GM23338 (cell line): ENCODE measurements around the gene SPAAR. TPM values are rescaled to one million over a fixed set of nuclear protein-coding genes. Genes with fewer than 3 reads are reported as not detected.
A peak's percentile ranks its signal among the peaks of the same experiment; 100 is the strongest.

Experiments used
- ATAC-seq: fragments of 200-7000 bp; cut with Tn5 transposase; 3 replicates; pipeline ENCODE4 v1.9.1; 2020
- DNase-seq: peaks from one replicate; pipeline ENCODE4 v3.0.0-alpha.2; 2015; ENCODE audit warnings: low spot score
- H2AFZ ChIP-seq: fragments of 200-600 bp; sonication (generic); 2 replicates; pipeline ENCODE4 v1.8.0; 2016; ENCODE audit warnings: antibody characterized with exemption, mild to moderate bottlenecking, moderate library complexity
- H3F3A ChIP-seq: fragments of 200-600 bp; sonication (generic); replicated peaks from 2 replicates; pipeline ENCODE4 v1.8.0; 2017; ENCODE audit warnings: antibody characterized with exemption, mixed run types, low read depth
- H3K27ac ChIP-seq: fragments of 200-600 bp; sonication (generic); 2 replicates; pipeline ENCODE4 v1.6.1; 2016; ENCODE audit warnings: low read depth
- H3K27me3 ChIP-seq: fragments of 200-600 bp; sonication (generic); 2 replicates; pipeline ENCODE4 v1.8.0; 2016; ENCODE audit warnings: mild to moderate bottlenecking, mixed run types, moderate library complexity; ENCODE audit not compliant: insufficient read depth
- H3K36me3 ChIP-seq: fragments of 200-600 bp; sonication (generic); 2 replicates; pipeline ENCODE4 v1.8.0; 2016; ENCODE audit warnings: mild to moderate bottlenecking; ENCODE audit not compliant: insufficient read depth
- H3K4me1 ChIP-seq: fragments of 200-600 bp; sonication (generic); 2 replicates; pipeline ENCODE4 v1.8.0; 2016; ENCODE audit warnings: mild to moderate bottlenecking, moderate library complexity; ENCODE audit not compliant: insufficient read depth
- H3K4me2 ChIP-seq: fragments of 200-600 bp; sonication (generic); 2 replicates; pipeline ENCODE4 v1.7.1; 2017; ENCODE audit warnings: mixed run types
- H3K4me3 ChIP-seq: fragments of 200-600 bp; sonication (generic); 2 replicates; pipeline ENCODE4 v1.6.1; 2016; ENCODE audit warnings: mixed run types
- H3K79me2 ChIP-seq: fragments of 200-600 bp; sonication (generic); replicated peaks from 2 replicates; pipeline ENCODE4 v1.8.0; 2017; ENCODE audit warnings: mild to moderate bottlenecking; ENCODE audit not compliant: insufficient read depth
- H3K9me2 ChIP-seq: fragments of 200-600 bp; sonication (generic); 2 replicates; pipeline ENCODE4 v1.8.0; 2017; ENCODE audit not compliant: insufficient read depth
- H4K20me1 ChIP-seq: fragments of 200-600 bp; sonication (generic); replicated peaks from 2 replicates; pipeline ENCODE4 v1.8.0; 2017; ENCODE audit warnings: mild to moderate bottlenecking; ENCODE audit not compliant: insufficient read depth
- H3K27ac Mint-ChIP-seq: 2 replicates; pipeline ENCODE4 v1.8.0; 2020; ENCODE audit warnings: inconsistent platforms, mild to moderate bottlenecking, moderate library complexity, mixed read lengths
- H3K27me3 Mint-ChIP-seq: 3 replicates; pipeline ENCODE4 v1.8.0; 2022; ENCODE audit warnings: low read depth, mild to moderate bottlenecking, moderate library complexity, mixed read lengths, inconsistent platforms; ENCODE audit not compliant: insufficient read depth, poor library complexity
- H3K36me3 Mint-ChIP-seq: 3 replicates; pipeline ENCODE4 v1.8.0; 2021; ENCODE audit warnings: low read depth, mild to moderate bottlenecking, inconsistent platforms, moderate library complexity, mixed read lengths
- H3K4me1 Mint-ChIP-seq: 3 replicates; pipeline ENCODE4 v1.8.0; 2020; ENCODE audit warnings: mild to moderate bottlenecking, inconsistent platforms, mixed read lengths
- H3K4me3 Mint-ChIP-seq: 3 replicates; pipeline ENCODE4 v1.8.0; 2021; ENCODE audit warnings: moderate library complexity, mild to moderate bottlenecking, inconsistent platforms, mixed read lengths
- H3K9me3 Mint-ChIP-seq: 3 replicates; pipeline ENCODE4 v1.8.0; 2020; ENCODE audit warnings: moderate library complexity, mild to moderate bottlenecking, inconsistent platforms, mixed read lengths
- CREB1 ChIP-seq: fragments of 250-450 bp; sonication (Bioruptor Pico); IDR thresholded peaks from 2 replicates; pipeline ENCODE4 v1.5.0; 2020; ENCODE audit warnings: low read depth, mild to moderate bottlenecking, moderate library complexity
- EZH2phosphoT487 ChIP-seq: fragments of 200-600 bp; sonication (generic); IDR thresholded peaks from one replicate; pipeline ENCODE4 v1.8.1; 2018; ENCODE audit warnings: antibody characterized with exemption; ENCODE audit not compliant: unreplicated experiment
- JUNB ChIP-seq: IDR thresholded peaks from one replicate; pipeline ENCODE4 v1.6.1; 2016; ENCODE audit warnings: antibody characterized with exemption; ENCODE audit not compliant: unreplicated experiment
- NANOG ChIP-seq: IDR thresholded peaks from 2 replicates; pipeline ENCODE4 v1.6.1; 2016; ENCODE audit warnings: antibody characterized with exemption, borderline replicate concordance
- POLR2AphosphoS5 ChIP-seq: IDR thresholded peaks from 2 replicates; pipeline ENCODE4 v1.6.1; 2016; ENCODE audit warnings: antibody characterized with exemption, low read depth
- ZNF114 ChIP-seq: fragments of 250-450 bp; sonication (Bioruptor Pico); IDR thresholded peaks from 2 replicates; pipeline ENCODE4 v1.5.0; 2020; ENCODE audit warnings: mild to moderate bottlenecking, moderate library complexity
- ZNF331 ChIP-seq: fragments of 250-450 bp; sonication (Bioruptor Pico); IDR thresholded peaks from 2 replicates; pipeline ENCODE4 v1.5.0; 2020; ENCODE audit warnings: low read depth, mild to moderate bottlenecking, moderate library complexity
- ZNF462 ChIP-seq: fragments of 250-450 bp; sonication (Bioruptor Pico); IDR thresholded peaks from 2 replicates; pipeline ENCODE4 v1.5.0; 2020; ENCODE audit warnings: mild to moderate bottlenecking, moderate library complexity
- polyA plus RNA-seq: library from polyadenylated mRNA; unstranded; fragments of >200 nt; fragmentation: Nextera tagmentation; extraction: Ambion mirVana; gene quantifications from 2 replicates; pipeline ENCODE4 v1.2.1, GENCODE V29; 2016
- total RNA-seq: library from RNA; depleted of rRNA; stranded (reverse); fragments of >200 nt; shearing (Covaris generic); gene quantifications from 2 replicates; pipeline ENCODE4 v1.2.3, GENCODE V29; 2014

Gene SPAAR
- total and polyA plus RNA-seq, 2 experiments from 2014 or later = not detected

- Histone ChIP-seq H2AFZ (0 out of 2 replicates have a peak overlapping the region, but pooled peaks have one; percentile 8), H3K4me1 (no peaks in the 10 kb centered on the region), H3K36me3 (no peaks in the 10 kb centered on the region), H3K79me2 (no peaks in the 10 kb centered on the region), H4K20me1 (no peaks in the 10 kb centered on the region), H3K4me3 (no peak overlapping the region), H3K27ac (no peak overlapping the region), H3K4me2 (no peak overlapping the region), H3K27me3 (no peaks in the 10 kb centered on the region), H3K9me2 (no peaks in the 10 kb centered on the region), H3F3A (no peaks in the 10 kb centered on the region)
- Mint-ChIP-seq H3K27me3 (peaks cover 3% of the 10 kb centered on the region), H3K4me1 (peaks cover 3% of the 10 kb centered on the region; the same call in 2 of the 3 replicates), H3K27ac (no peak overlapping the region), H3K36me3 (no peaks in the 10 kb centered on the region), H3K9me3 (no peaks in the 10 kb centered on the region), H3K4me3 (no peak overlapping the region)
- TF ChIP-seq JUNB (no peak), ZNF331 (CRISPR knock-in tag) (no peak), ZNF114 (CRISPR knock-in tag) (no peak), EZH2phosphoT487 (no peak), POLR2AphosphoS5 (no peak), NANOG (no peak), ZNF462 (no peak), CREB1 (CRISPR knock-in tag) (no peak)
- ATAC-seq = no peak
- no peak for DNase-seq
These were observed 14.3 kb downstream of the SPAAR start for GRCh38 chr9:35923598-35923926.
